ENCODE measurements around the gene PLPP3.

GRCh38 chr1:56542651-56543050, 36.7 kb downstream of the PLPP3 start:
- TF ChIP-seq CTCF (IDR thresholded peaks at IDR 0.05; ENCODE audit: control extremely low read depth in 1 of 3, insufficient read depth in 1 of 3, low read depth in 1 of 3, low read length in 3 of 3) (no peak), TBP (IDR thresholded peaks at IDR 0.05; ENCODE audit: low read depth, low read length) (no peak), TEAD4 (IDR thresholded peaks at IDR 0.05; ENCODE audit: low read depth, low read length) (no peak), MAX (IDR thresholded peaks at IDR 0.05) (no peak), USF2 (IDR thresholded peaks at IDR 0.05; ENCODE audit: low read length) (no peak), RFX5 (IDR thresholded peaks at IDR 0.05; ENCODE audit: borderline replicate concordance, low read depth, low read length) (no peak), POLR2AphosphoS5 (IDR thresholded peaks at IDR 0.05; ENCODE audit: low read depth, low read length) (no peak), EP300 (IDR thresholded peaks at IDR 0.05; ENCODE audit: borderline replicate concordance in 1 of 2, low read depth in 2 of 2, low read length in 2 of 2) (no peak), SUZ12 (IDR thresholded peaks at IDR 0.05; ENCODE audit: low read length) (no peak), ATF3 (IDR thresholded peaks at IDR 0.05; ENCODE audit: insufficient read depth, low read depth, low read length) (no peak), SP4 (IDR thresholded peaks at IDR 0.05; ENCODE audit: low read length) (no peak), SRF (IDR thresholded peaks at IDR 0.05; ENCODE audit: low read depth, low read length) (no peak)

All from H1 (cell line).